Esophagus muscularis mucosa (tissue), 4 donors: Measurements from ENCODE around the gene ADORA1. TPM values are rescaled to one million over a fixed set of nuclear protein-coding genes. Genes with fewer than 3 reads are reported as not detected.
A peak's percentile ranks its signal among the peaks of the same experiment; 100 is the strongest.

Source experiments
- DNase-seq: peaks from one replicate; pipeline ENCODE4 v3.0.0-alpha.2; 2017; ENCODE audit errors: extremely low spot score
- H3K27ac ChIP-seq, 4 donors: fragments of 200-600 bp; sonication (generic); replicated peaks in 1 of 4; 1 replicate in 3 of 4; 2 replicates in 1 of 4; pipeline ENCODE4 v1.5.1; 2016 to 2019; ENCODE audit warnings: mild to moderate bottlenecking in 1 of 4
- H3K27me3 ChIP-seq, 4 donors: fragments of 200-600 bp; sonication (generic); one replicate each; pipeline versions ENCODE4 v1.5.1 to v1.6.0; 2016 to 2019
- H3K36me3 ChIP-seq, 4 donors: fragments of 200-600 bp; sonication (generic); one replicate each; pipeline ENCODE4 v1.5.1; 2016 to 2019
- H3K4me1 ChIP-seq, 4 donors: fragments of 200-600 bp; sonication (generic); one replicate each; pipeline ENCODE4 v1.5.1; 2016 to 2019
- H3K4me3 ChIP-seq, 4 donors: fragments of 200-600 bp; sonication (generic); 1 replicate in 2 of 4; 2 replicates in 2 of 4; pipeline ENCODE4 v1.5.1; 2016 to 2019; ENCODE audit warnings: mild to moderate bottlenecking in 4 of 4, moderate library complexity in 1 of 4
- H3K9me3 ChIP-seq, 4 donors: fragments of 200-600 bp; sonication (generic); 1 replicate in 3 of 4; 2 replicates in 1 of 4; pipeline ENCODE4 v1.5.1; 2016 to 2019
- CTCF ChIP-seq, 3 experiments: fragments of 200-600 bp in 2 of 3; fragments of 450-650 bp in 1 of 3; sonication (generic) in 2 of 3; IDR thresholded peaks; one replicate each; pipeline ENCODE4 v1.5.1; 2017 to 2019; ENCODE audit warnings: antibody characterized with exemption in 3 of 3, mild to moderate bottlenecking in 2 of 3, moderate library complexity in 1 of 3
- EP300 ChIP-seq: sonication (generic); formaldehyde crosslinking; IDR thresholded peaks from one replicate; pipeline ENCODE4 v1.6.1; 2017; ENCODE audit warnings: antibody characterized with exemption
- POLR2A ChIP-seq: fragments of 450-650 bp; IDR thresholded peaks from one replicate; pipeline ENCODE4 v1.6.1; 2017; ENCODE audit warnings: antibody characterized with exemption, moderate library complexity, mild to moderate bottlenecking, low read depth
- POLR2AphosphoS5 ChIP-seq, 2 donors: sonication (generic); formaldehyde crosslinking; IDR thresholded peaks; one replicate each; pipeline ENCODE4 v1.6.1; 2017; ENCODE audit warnings: antibody characterized with exemption in 2 of 2
- whole genome bisulfite sequencing: methylation state at CpG from one replicate; pipeline ENCODE4 v1.1.5; 2018; 5-methylcytosine and 5-hydroxymethylcytosine counted together
- intact Hi-C: fragments of 100-400 bp; cut with DNase I; formaldehyde crosslinking; loops from one replicate; pipeline ENCODE4 v1.15.1; 2023
- total RNA-seq, 4 donors: library from RNA; depleted of rRNA; stranded (reverse); fragments of >200 nt; gene quantifications; one replicate each; pipeline versions ENCODE4 v1.1.0 to v1.2.1, GENCODE V29; 2016

Gene ADORA1
- total RNA-seq, 4 donors from 2014 or later = 0.34 to 1.7 (median 0.80) TPM

- Histone ChIP-seq H3K27me3 (peaks cover 0 to 11% (median 0%) of the 10 kb centered on the region in 4 donors), H3K4me1 (peaks cover 9 to 40% (median 17%) of the 10 kb centered on the region in 4 donors), H3K4me3 (no peak overlapping the region), H3K36me3 (no peaks in the 10 kb centered on the region), H3K27ac (peak overlapping the region; percentile 37 to 75 (median 56)), H3K9me3 (no peaks in the 10 kb centered on the region)
- TF ChIP-seq EP300 (no peak), CTCF (IDR thresholded peaks at IDR 0.05) (no peak), POLR2AphosphoS5 (IDR thresholded peaks at IDR 0.05) (peak; percentile 44 to 54), POLR2A (no peak)
- no peak for DNase-seq
- intact Hi-C loops = no loop called here
- 69% methylated on average over 14 of the region's 15 CpGs for whole genome bisulfite sequencing
Measured at GRCh38 chr1:203202431-203203245, 75.1 kb downstream of the ADORA1 start.

- WGBS = 94% methylated on average over 2 of the region's 2 CpGs
- no peak overlapping the region for H3K27ac ChIP-seq
- H3K27me3 ChIP-seq = peaks cover 0 to 11% (median 0%) of the 10 kb centered on the region in 4 donors
- H3K36me3 ChIP-seq = no peaks in the 10 kb centered on the region
- TF ChIP-seq POLR2A = no peak
- no peak for TF ChIP-seq CTCF (IDR thresholded peaks at IDR 0.05)
- TF ChIP-seq EP300 = no peak
- TF ChIP-seq POLR2AphosphoS5 (IDR thresholded peaks at IDR 0.05) = no peak
- DNase-seq = no peak
- H3K9me3 ChIP-seq = no peaks in the 10 kb centered on the region
- no peak overlapping the region for H3K4me3 ChIP-seq
- peaks cover 4 to 31% (median 15%) of the 10 kb centered on the region in 4 donors for H3K4me1 ChIP-seq
- intact Hi-C loops = no loop called here
Measured at GRCh38 chr1:203204756-203205155, 77.2 kb downstream of the ADORA1 start.

GRCh38 chr1:203206129-203206687, 78.7 kb downstream of the ADORA1 start:
- Histone ChIP-seq H3K36me3 (no peaks in the 10 kb centered on the region), H3K9me3 (no peaks in the 10 kb centered on the region), H3K4me3 (no peak overlapping the region), H3K4me1 (peaks cover 4 to 19% (median 7%) of the 10 kb centered on the region in 4 donors), H3K27ac (no peak overlapping the region), H3K27me3 (peaks cover 0 to 11% (median 0%) of the 10 kb centered on the region in 4 donors)
- DNase-seq = no peak
- intact Hi-C loops = no loop called here
- WGBS = 90% methylated on average over 5 of the region's 5 CpGs
- TF ChIP-seq POLR2AphosphoS5 (IDR thresholded peaks at IDR 0.05) (no peak), CTCF (IDR thresholded peaks at IDR 0.05) (no peak), POLR2A (no peak), EP300 (no peak)

- H3K9me3 ChIP-seq = no peaks in the 10 kb centered on the region
- H3K4me1 ChIP-seq = peaks cover 0 to 6% (median under 1%) of the 10 kb centered on the region in 4 donors
- WGBS = 91% methylated on average over 2 of the region's 2 CpGs
- intact Hi-C loops = no loop called here
- H3K4me3 ChIP-seq = no peak overlapping the region
- H3K27ac ChIP-seq = no peak overlapping the region
- peaks cover 0 to 3% (median 0%) of the 10 kb centered on the region in 4 donors for H3K27me3 ChIP-seq
- DNase-seq = no peak
- TF ChIP-seq POLR2A (no peak), POLR2AphosphoS5 (IDR thresholded peaks at IDR 0.05) (no peak), EP300 (no peak), CTCF (IDR thresholded peaks at IDR 0.05) (no peak)
- no peaks in the 10 kb centered on the region for H3K36me3 ChIP-seq
Measured at GRCh38 chr1:203207751-203208150, 80.2 kb downstream of the ADORA1 start.
